Stimulated activated CD4-positive, alpha-beta T cell treated with anti-CD3 and anti-CD28 coated beads, TNF-alpha, amount 100 ng/mL, for 48 hours (primary cell): ENCODE measurements around the gene SLFN14.
"Not testable (repeated sequence)": the region's sequence is repeated elsewhere in the genome, so short reads cannot be mapped to it uniquely, and the experiment has no call there.

Experiments
- DNase-seq, 3 donors: peaks; one replicate each; pipeline ENCODE4 v3.0.0-alpha.2; 2020; ENCODE audit warnings: low read depth in 3 of 3

SLFN14 gene

GRCh38 chr17:35560703-35561102 lies at the start of gene SLFN14:
Gene SLFN14 (minus strand): TSS chr17:35560819. CDS start chr17:35558062, 2,757 bp downstream.
- no peak for DNase-seq

DNA sequence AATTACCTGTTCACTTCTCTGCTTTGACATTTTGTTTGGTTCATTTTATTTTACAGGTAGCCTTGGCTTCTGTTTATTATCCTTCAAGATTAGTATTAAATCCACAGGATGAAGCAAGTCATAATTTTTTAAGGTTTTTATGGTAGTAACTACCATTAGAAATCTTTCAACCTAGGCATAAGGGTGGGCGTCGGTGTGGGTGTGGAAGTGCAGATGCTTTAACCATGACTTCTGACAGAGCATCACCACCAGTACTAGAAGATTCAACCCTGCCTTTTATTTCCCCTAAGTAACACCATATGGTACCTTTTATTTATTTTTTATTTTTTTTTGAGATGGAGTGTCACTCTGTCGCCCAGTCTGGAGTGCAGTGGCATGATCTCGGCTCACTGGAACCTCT lies 49.2 kb upstream of the SLFN14 start:
- DNase-seq = no peak

DNA sequence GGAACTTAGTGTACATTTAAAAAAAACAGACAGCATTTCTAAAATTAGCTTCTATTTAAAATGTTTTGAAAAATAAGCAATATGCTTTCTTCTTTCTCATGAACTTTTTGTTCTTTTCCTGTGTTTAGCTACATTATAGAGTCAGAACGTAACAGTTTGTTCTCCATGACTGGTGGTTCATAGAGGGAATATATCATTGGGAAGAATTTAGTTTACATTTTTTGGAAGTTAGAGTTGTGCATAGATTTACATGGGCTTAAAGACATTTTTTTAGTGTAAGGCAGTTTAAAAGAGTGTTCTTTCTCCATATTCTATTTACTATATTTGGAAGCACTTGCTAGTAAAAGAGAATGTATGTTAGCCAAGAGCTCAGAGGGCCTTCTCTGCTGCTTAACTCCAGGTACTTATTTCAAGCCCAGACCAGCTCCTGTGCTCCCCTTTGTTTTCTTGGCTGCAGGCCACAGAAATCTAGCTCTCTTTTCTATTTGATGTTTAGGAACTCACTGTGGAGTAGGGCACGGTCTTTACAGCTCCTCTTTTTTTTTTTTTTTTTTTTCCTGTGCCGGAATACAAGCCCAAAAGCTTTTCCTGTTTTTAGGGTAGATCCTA lies 46.7 kb upstream of the SLFN14 start:
- DNase-seq = no peak

DNA sequence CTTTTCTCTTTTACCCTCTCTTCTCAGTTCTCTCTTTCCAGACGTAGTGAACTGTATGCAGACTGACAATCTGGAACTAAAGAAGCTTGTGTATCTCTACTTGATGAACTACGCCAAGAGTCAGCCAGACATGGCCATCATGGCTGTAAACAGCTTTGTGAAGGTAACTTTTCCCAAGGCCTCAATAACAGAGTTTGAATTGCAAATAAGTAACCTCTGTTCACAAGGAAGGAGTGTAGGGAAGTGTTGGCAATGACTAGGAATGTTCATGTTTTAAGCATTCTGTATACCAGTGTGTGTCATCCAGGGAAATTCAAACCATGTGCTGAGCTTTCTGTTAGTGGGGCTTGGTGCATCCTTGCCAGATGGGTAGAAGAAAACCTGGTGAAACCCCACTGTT lies 45.1 kb upstream of the SLFN14 start:
- no peak for DNase-seq

- no peak for DNase-seq
Observed at GRCh38 chr17:35603674-35604073, 43.1 kb upstream of the SLFN14 start.

DNA sequence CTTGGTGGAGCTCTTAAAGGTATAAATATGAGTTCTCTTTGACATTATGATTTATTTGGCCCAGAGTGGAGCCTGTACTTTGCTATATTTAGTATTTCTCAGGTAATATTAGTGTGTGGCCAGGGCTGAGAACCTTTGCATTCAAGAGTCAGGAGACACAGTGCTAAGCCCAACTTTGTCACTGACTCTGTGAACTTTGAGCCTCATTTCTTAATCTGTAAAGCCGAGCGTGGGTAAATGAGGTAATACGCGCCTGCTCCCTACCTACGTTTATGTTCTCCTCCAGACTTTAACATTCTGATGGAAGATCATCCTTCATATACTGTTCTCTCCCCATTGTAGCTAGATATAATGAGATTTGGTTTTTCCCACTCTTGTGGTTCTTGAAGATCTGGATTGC lies 37.0 kb upstream of the SLFN14 start:
- no peak for DNase-seq

DNA sequence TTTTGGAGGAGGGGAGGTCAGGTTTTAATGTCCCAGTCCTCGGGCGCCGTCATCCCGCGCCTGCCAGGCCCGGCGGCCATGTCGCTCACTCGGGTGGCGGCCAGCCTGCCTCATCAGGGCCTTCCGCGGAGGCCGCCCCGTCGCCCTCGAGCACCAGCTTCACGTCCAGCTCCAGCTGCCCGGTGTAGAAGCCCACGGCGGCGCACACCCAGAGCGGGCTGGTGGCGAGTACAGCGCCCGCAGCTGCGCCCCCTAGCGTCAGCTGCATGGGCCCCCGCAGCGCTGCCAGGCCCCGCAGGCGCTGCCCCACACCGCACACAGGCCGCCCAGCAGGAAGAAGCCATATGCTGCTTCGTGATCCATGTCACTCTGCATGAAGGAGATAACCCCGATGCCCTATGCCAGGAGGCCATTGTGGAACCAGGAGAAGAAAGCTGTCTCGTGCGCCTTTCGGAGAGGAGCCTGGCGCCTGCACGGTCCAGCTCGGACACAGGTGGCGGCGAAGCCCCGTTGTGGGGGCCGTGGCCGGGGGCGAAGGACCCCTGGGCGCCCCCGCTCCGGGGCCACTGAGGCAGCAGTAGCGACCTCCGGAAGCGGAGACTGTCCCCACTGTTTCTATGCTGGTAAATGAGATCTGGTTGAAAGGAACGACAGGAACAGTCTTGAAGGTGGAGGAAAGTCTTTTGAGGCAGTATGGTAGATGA lies 36.1 kb upstream of the SLFN14 start:
- no peak for DNase-seq

DNA sequence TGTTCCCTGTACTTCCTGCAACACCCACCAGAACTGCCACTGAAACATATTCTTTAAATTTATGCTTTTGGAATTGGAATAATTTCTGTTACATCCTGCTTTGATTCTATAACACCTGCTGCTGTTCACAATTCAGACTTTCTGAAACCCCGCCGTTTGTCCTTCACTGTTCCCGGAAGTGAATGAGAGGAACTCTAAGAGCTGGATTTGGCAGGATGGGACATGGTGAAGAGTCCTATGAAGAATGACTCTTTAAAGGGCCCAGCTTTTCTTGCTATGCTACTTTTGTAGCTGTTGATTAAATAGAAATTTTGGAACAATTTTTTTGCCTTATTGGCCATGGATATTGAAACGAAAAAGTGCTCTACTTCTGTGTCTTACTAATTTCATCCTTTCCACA lies 35.5 kb upstream of the SLFN14 start:
- no peak for DNase-seq

DNA sequence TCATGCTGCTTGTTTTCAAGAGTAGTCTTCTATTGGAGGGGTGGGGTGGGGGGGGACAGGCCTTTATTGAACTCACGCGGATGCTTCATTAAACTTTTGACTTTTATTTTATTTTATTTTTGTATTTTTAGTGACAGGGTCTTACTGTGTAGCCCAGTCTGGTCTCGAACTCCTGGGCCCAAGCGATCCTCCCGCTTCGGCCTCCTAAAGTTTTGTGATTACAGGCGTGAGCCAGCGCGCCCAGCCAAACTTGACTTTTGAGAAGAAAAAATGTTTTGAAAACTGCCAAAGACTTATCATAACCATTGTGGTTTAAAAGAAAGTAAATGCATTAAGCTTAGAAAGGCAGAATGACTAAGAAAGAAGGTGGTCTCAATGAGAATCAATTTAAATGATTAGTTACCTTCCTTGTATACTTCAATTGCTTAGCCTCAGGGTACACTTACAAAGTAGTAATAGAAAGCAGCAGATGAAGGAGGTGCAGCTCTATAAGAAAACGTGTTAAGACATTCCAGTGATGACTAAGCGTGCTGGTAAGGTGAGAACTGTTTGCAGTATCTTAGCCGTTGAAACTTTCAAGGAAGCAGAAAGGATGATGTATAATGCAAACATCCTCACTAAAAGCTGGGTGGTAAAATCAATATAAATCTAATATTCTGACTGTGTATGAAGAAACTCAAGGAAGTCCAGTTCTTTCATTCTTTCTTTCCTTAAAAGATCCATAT lies 27.7 kb upstream of the SLFN14 start:
- no peak for DNase-seq

DNA sequence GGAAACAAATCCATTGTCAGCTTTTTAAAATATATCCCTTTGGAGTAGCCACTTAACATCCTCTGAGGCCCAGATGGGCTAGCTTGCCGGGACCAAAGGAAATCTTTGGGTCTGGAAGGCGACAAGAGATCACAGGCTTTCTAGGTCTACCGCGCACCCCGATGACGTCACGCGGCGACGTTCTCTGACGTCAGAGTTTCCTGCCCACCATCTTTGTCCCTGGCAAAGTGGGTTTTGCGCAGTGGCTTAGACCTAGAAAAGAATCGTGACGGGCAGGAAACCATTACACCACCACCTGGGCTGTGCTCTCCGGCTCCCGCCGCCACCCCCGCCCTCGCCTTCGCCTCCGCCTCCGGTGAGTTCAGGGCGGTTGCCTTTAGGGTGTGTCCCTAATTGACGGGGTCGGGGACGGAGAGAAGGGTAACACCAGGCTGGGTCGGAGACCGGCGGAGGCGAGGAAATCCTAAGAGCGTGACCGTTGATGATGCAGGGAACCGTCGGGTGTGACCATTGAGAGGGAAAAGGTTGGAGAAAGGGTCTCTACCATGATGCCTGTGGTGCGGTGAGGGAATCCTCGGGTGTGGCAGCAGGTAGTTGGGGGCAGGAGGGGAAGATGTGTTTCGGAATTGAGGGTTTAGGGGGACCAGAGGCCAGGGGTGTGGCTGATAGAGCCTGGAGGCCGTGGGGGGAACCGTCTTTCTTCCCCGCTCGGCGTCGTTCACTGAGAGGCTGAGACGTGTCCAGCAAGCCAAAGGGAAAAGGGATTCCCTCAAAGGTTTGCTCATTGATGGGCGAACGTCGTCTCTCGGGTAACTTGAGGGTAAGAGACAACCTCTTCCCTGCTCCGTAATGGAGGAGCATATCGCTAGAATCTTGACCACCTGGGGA lies 26.7 kb upstream of the SLFN14 start, which contains the start of gene AP2B1:
Gene AP2B1 (plus strand): TSS at position 249 of the 888 bp plus-strand sequence. CDS start 6,709 bp downstream, outside the sequence.
- DNase-seq = peak; percentile 90 to 93 (median 91)

GRCh38 chr17:35586569-35587073 lies 26.0 kb upstream of the SLFN14 start:
- no peak for DNase-seq

DNA sequence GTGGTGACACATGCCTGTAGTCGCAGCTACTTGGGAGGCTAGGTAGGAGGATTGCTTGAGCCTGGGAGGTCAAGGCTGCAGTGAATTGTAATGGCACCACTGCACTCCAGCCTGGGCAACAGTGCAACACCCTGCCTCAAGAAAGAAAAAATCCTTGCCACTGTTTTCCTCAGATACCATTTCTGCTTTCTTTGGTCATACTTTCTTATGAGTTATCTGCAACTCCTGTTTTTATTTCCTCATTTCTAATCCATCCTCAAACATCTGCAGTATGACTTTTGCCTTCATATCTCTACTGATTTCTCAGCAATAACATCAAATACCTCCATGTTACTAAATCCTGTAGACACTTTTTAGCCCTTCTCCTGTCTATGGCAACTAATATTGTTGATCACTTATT lies 23.4 kb upstream of the SLFN14 start:
- DNase-seq = no peak

- DNase-seq = no peak
Observed at GRCh38 chr17:35578929-35579432, 18.4 kb upstream of the SLFN14 start.

DNA sequence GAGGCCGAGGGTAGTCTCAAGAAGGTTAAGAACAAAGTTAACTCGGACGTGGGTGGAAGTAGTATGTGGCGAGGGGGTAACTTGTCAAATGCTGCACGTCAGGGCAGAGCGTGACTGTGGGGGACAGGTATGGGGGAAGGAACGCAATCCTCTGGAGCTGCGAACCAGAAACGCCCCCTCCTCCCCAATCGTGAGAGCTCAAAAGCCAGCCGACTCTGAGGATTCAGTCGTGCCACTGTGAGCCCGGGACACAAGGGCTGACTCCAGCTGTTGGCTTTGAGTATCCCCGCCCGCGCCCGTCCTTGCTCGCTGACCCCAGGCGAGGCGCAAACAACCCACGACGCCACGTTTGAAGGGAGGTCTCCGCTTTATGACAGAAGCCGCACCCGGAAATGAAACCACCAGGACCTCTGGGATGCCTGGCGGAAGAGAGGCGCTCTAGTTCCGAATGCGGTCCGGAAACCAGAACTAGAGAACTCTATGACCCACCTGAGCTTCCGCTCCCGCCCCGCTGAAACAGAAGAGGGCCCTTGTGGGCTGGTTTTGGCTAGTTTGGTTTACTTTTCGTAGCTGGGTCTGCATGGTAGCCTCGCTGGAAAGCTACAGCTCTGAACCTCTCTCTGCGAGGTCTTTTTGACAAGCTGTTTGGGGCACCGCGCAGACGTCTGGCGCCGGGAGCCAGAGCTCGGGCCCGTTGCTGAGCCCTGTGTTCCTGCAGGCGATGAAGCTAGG lies 17.7 kb upstream of the SLFN14 start, which contains the start of gene PEX12:
Gene PEX12 (minus strand): TSS at position 375 of the 732 bp plus-strand sequence. CDS start 550 bp downstream, outside the sequence.
- DNase-seq = peak; percentile 76 to 78 (median 77)

GRCh38 chr17:35577830-35578196 lies 17.2 kb upstream of the SLFN14 start:
- DNase-seq = no peak

DNA sequence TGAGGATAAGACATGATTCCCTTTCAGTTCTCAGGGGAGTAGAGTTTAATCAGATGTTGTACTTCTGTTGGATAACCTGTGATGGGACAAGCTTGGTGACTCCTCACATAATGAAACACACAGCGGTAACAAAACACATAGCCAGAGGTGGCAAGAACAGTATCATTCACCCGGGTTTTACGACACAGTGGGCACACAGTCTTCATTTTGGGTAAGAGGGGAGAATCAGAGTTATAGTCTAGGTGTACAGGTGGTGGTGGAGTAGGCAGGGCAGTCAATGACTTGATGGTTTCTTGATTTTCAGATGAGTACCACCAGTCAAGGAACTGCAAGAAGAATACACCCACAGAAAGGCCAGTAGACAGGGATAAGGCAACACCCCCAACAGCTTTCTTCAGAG lies 15.1 kb upstream of the SLFN14 start:
- no peak for DNase-seq

DNA sequence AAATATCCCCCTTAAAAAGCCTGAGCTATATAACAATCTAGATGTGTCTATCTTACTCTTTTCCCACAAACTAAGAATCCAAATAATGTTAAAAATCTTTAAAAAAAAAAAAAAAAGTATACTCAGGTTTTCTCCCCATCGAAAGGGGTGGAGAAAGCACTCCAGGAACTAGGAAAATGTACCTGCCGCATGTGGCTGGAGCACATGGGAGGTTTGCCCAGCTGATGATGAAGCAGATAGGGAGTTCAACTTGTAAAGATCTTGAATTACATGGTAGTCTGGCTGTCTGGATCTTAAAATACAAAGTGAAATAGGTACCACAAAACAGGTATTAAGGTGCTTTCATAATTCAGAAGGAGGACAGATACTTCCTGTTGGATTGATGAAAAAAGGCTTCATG lies 8.8 kb upstream of the SLFN14 start:
- DNase-seq = no peak

GRCh38 chr17:35568561-35568960 lies 7.9 kb upstream of the SLFN14 start:
- peak in 1 of 3 donors; percentile 36 for DNase-seq

DNA sequence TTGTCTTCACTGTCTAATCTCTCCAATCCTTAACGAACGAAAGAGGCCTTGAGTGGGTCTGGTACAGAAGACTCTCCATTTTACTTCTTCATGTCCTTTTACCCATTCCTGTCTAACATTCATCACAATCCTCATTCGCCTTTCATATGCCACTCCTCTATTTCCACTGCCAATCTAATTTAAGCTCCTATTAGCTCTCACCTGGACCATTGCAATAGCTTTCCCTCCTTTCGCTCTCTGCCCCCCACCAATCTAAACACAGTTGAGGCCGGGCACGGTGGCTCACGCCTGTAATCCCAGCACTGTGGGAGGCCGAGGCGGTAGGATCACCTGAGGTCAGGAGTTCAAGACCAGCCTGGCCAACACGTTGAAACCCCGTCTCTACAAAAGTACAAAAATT lies 6.3 kb upstream of the SLFN14 start:
- DNase-seq = no peak

DNA sequence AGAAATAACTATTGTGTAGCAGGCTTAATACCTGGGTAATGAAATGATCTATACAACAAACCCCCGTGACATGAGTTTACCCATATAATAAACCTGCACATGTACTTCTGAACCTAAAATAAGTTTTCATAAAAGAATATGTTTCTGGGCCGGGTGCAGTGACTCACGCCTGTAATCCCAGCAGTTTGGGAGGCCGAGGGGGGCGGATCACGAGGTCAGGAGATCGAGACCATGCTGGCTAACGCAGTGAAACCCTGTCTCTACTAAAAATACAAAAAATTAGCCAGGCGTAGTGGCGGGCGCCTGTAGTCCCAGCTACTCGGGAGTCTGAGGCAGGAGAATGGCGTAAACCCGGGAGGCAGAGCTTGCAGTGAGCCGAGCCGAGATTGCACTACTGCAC lies 2.6 kb upstream of the SLFN14 start:
- not testable (repeated sequence) for DNase-seq
